ENCODE measurements around the gene BRS3.

DNA sequence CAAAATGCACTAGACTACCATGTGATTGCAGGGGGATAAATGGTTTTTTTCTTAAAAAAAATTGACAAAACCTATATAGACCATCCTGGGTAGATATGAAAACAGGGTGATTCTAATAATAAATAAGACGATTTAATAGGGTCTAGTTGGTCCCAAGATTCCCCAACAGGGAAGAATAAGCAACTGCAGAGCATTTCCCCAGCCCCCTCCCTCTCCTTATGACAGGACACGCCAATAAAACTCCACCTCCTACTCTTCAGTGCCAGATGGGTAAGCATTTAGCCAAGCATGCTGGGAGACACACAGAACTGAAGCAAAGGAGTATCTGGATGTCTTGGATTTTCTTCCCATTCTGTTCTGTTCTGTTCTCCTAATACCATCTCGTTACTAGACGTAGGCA lies at the start of gene BRS3:
- TF ChIP-seq CTCF (IDR thresholded peaks at IDR 0.05; ENCODE audit: low read depth, low read length) (no peak), POLR2A (IDR thresholded peaks at IDR 0.05; ENCODE audit: extremely low read depth, insufficient read length) (no peak)
- TF ChIP-seq, protein P1, sequence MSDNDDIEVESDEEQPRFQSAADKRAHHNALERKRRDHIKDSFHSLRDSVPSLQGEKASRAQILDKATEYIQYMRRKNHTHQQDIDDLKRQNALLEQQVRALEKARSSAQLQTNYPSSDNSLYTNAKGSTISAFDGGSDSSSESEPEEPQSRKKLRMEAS (IDR thresholded peaks at IDR 0.05; ENCODE audit: low read depth, low read length) = no peak

Measured in NB4 (cell line).